Astrocyte of the spinal cord (primary cell): ENCODE data around the gene CDON.
"Not testable (repeated sequence)": the region's sequence is repeated elsewhere in the genome, so short reads cannot be mapped to it uniquely, and the experiment has no call there.

ENCODE experiments used
- DNase-seq: peaks from one replicate; pipeline ENCODE4 v3.0.0; 2011; ENCODE audit warnings: low read depth, low spot score
- H3K4me3 ChIP-seq: 2 replicates; pipeline ENCODE4 v1.5.1; 2011; ENCODE audit warnings: low read depth, mild to moderate bottlenecking, low read length, moderate library complexity
- CTCF ChIP-seq: IDR thresholded peaks from 2 replicates; pipeline ENCODE4 v1.5.1; 2012; ENCODE audit warnings: low read depth, mild to moderate bottlenecking, low read length, inconsistent platforms
- in situ Hi-C: cut with HindIII; loops from 2 replicates; pipeline ENCODE4 v1.10.0; 2017; ENCODE audit warnings: low sequenced_read_pairs

Gene CDON

GRCh38 chr11:126032375-126032774 lies 30.3 kb downstream of the CDON start:
- H3K4me3 ChIP-seq = no peak overlapping the region
- TF ChIP-seq CTCF = no peak
- DNase-seq = no peak
- in situ Hi-C loops = no loop called here

- in situ Hi-C loops = no loop called here
- no peak for DNase-seq
- H3K4me3 ChIP-seq = no peak overlapping the region
- TF ChIP-seq CTCF = no peak
Measured at GRCh38 chr11:126029805-126030204, 32.9 kb downstream of the CDON start.

- no peak for DNase-seq
- no peak overlapping the region for H3K4me3 ChIP-seq
- in situ Hi-C loops = no loop called here
- no peak for TF ChIP-seq CTCF
Measured at GRCh38 chr11:126029237-126029636, 33.4 kb downstream of the CDON start.

- H3K4me3 ChIP-seq, in situ Hi-C loops, DNase-seq: not testable (repeated sequence)
Measured at GRCh38 chr11:126028534-126028933, 34.1 kb downstream of the CDON start.

- H3K4me3 ChIP-seq = no peak overlapping the region
- TF ChIP-seq CTCF = no peak
- in situ Hi-C loops = no loop called here
- no peak for DNase-seq
Measured at GRCh38 chr11:126026579-126026978, 36.1 kb downstream of the CDON start.

GRCh38 chr11:126025822-126026221 lies 36.8 kb downstream of the CDON start:
- H3K4me3 ChIP-seq = no peak overlapping the region
- no peak for DNase-seq
- no peak for TF ChIP-seq CTCF
- in situ Hi-C loops = no loop called here

- no peak overlapping the region for H3K4me3 ChIP-seq
- DNase-seq = no peak
- no peak for TF ChIP-seq CTCF
- in situ Hi-C loops = no loop called here
Measured at GRCh38 chr11:126024123-126024522, 38.5 kb downstream of the CDON start.
